Measurements from ENCODE around the gene PREX1. TPM values are rescaled to one million over a fixed set of nuclear protein-coding genes. Genes with fewer than 3 reads are reported as not detected.

The PREX1 gene
- total and polyA plus RNA-seq, 2 donors (not counting 3 experiments of a cell fraction or from before 2014, with no cell fraction given): 51.3 to 72.9 TPM

DNA sequence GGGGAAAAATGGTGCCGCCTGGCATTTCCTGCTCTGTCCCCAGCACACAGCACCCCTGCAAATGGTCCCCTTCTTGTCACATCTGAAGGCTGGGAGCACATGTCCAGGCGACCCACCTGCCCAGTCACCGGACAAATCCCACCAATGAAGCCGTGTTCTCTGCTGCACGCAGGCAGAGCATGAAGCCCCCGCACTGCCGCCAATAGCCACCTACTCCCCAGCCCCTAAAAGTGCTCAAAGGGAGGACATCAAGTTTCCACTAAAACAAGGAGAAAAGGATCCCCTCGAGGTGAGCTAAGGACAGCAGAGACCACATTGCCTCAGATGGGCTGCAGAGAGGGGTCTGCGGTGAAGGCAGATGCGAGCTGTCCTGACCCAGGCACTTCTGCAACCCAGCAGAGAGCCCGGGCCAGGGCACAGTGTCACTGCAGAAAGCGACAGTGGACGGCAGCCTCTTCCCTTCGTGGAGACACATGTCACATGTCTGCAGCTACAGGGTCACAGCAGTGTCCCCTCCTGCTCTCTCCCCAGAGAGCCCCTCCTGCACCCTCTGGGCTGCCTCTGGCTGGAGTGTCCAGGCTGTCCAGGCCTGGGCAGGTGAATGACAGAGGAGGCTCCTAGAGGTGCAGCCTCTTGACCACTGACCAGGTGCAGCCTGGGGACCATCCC is 221.5 kb downstream of the PREX1 start:
- ChIA-PET POLR2A (no interaction called here), CTCF (interaction anchor here (3.0 kb wide), 1 partner anchor 14 kb away, joined by 12 read pairs; no protein-coding TSS in a partner anchor)
- H3K4me1 ChIP-seq (ENCODE audit: control insufficient read depth, extremely low read depth, insufficient read depth, low read length): no peaks in the 10 kb centered on the region
- no peak for TF ChIP-seq MAX (IDR thresholded peaks at IDR 0.05; ENCODE audit: insufficient read depth, insufficient read length)
- no peak overlapping the region for H3K4me3 ChIP-seq (replicated peaks in 1 of 3; ENCODE audit: insufficient read depth in 1 of 3, low read depth in 1 of 3, low read length in 3 of 3)
- dilution Hi-C loops (cut with MboI; ENCODE audit: extremely low pct_ligation_motif_present, low sequenced_read_pairs) (no loop called here), intact Hi-C loops (cut with micrococcal nuclease) (no loop called here)
- no TSS peak for BruUV-seq (replicated peaks)
- H2AFZ ChIP-seq (ENCODE audit: low read depth, low read length): no peak overlapping the region
- no peaks in the 10 kb centered on the region for H3K9me1 ChIP-seq (replicated peaks; ENCODE audit: control insufficient read depth, extremely low read depth, insufficient read depth, low read length)
- H3K79me2 ChIP-seq (ENCODE audit: control insufficient read depth, insufficient read depth, low read length): no peaks in the 10 kb centered on the region
- no peaks in the 10 kb centered on the region for H4K20me1 ChIP-seq (replicated peaks; ENCODE audit: control insufficient read depth, extremely low read depth, insufficient read depth, low read length)
- no peaks in the 10 kb centered on the region for H3K36me3 ChIP-seq (ENCODE audit: control insufficient read depth in 2 of 2, extremely low read depth in 1 of 2, insufficient read depth in 2 of 2, low read length in 2 of 2)
- no peaks in the 10 kb centered on the region for H3K9me3 ChIP-seq (replicated peaks; ENCODE audit: control insufficient read depth, insufficient read depth, low read length)
- H3K27ac ChIP-seq (ENCODE audit: insufficient read depth, low read depth, low read length): no peak overlapping the region
- no peak for DNase-seq (ENCODE audit: low read depth, low spot score)
- no peak for FAIRE-seq
- no peak overlapping the region for H3K9ac ChIP-seq (replicated peaks; ENCODE audit: extremely low read depth, insufficient read depth, low read length)
- H3K4me2 ChIP-seq (ENCODE audit: insufficient read depth, low read length): no peak overlapping the region
- no peaks in the 10 kb centered on the region for H3K27me3 ChIP-seq (ENCODE audit: control insufficient read depth in 2 of 2, insufficient read depth in 2 of 2, low read length in 2 of 2)

DNA sequence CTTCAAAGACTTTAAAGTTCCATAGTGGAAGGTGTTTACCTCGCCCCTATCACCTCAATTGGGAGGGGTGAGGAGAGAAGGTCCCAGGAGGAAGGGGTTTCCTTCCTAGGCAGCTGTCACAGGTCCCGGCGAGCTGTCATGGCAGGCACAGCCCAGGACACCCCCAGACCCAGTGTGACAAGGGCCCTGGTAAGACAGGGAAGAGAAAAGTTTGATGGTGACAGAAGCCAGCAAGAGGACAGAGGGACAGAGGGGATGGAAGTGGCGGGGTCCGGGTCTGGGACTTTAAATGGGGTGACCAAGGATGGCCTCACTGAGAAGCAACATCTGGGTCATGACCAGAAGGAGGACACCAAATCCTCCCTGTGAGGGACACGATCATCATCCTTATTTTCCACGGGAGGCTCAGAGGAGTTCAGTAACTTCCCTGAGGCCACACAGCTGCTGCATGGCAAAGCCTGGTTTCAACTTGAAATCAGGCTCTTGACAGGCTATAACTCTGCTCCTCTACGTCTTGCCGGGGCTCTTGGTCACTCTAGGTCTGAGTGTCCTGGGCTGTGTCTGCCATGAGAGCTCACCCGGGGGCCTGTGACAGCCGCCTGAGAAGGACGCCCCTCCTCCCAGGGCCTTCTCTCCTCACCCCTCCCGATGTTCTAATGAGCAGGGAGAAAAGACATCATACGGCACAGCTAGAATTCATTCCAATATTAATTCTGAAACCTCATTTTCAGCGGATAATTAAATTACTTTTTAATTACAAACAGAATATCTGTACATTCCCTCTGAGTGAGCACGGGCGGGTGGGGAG is 222.2 kb downstream of the PREX1 start:
- H3K9me3 ChIP-seq (replicated peaks; ENCODE audit: control insufficient read depth, insufficient read depth, low read length): no peaks in the 10 kb centered on the region
- H3K27ac ChIP-seq (ENCODE audit: insufficient read depth, low read depth, low read length): no peak overlapping the region
- TF ChIP-seq POLR2A (IDR thresholded peaks at IDR 0.05; ENCODE audit: low read depth, low read length) (no peak), MYC (IDR thresholded peaks at IDR 0.05; ENCODE audit: low read depth, low read length) (no peak), POLR2AphosphoS5 (IDR thresholded peaks at IDR 0.05; ENCODE audit: insufficient read depth, low read depth, low read length) (no peak), JUN (IDR thresholded peaks at IDR 0.05; ENCODE audit: borderline replicate concordance, insufficient read depth, insufficient read length, low read depth) (no peak), FOS (IDR thresholded peaks at IDR 0.05; ENCODE audit: borderline replicate concordance, insufficient read depth, low read length) (no peak), GATA2 (IDR thresholded peaks at IDR 0.05; ENCODE audit: insufficient read depth, insufficient read length, low read depth, low read length) (no peak), MAX (IDR thresholded peaks at IDR 0.05; ENCODE audit: insufficient read depth, insufficient read length) (no peak), EZH2 (IDR thresholded peaks at IDR 0.05; ENCODE audit: borderline replicate concordance, low read depth, low read length, severe bottlenecking) (no peak)
- TF ChIP-seq, protein P1, sequence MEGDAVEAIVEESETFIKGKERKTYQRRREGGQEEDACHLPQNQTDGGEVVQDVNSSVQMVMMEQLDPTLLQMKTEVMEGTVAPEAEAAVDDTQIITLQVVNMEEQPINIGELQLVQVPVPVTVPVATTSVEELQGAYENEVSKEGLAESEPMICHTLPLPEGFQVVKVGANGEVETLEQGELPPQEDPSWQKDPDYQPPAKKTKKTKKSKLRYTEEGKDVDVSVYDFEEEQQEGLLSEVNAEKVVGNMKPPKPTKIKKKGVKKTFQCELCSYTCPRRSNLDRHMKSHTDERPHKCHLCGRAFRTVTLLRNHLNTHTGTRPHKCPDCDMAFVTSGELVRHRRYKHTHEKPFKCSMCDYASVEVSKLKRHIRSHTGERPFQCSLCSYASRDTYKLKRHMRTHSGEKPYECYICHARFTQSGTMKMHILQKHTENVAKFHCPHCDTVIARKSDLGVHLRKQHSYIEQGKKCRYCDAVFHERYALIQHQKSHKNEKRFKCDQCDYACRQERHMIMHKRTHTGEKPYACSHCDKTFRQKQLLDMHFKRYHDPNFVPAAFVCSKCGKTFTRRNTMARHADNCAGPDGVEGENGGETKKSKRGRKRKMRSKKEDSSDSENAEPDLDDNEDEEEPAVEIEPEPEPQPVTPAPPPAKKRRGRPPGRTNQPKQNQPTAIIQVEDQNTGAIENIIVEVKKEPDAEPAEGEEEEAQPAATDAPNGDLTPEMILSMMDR (IDR thresholded peaks at IDR 0.05; ENCODE audit: extremely low read depth in 1 of 2, insufficient read depth in 1 of 2, low read depth in 1 of 2, low read length in 2 of 2): no peak
- no peaks in the 10 kb centered on the region for H3K9me1 ChIP-seq (replicated peaks; ENCODE audit: control insufficient read depth, extremely low read depth, insufficient read depth, low read length)
- CTCF ChIA-PET: no interaction called here
- FAIRE-seq: no peak
- H3K4me2 ChIP-seq (ENCODE audit: insufficient read depth, low read length): no peak overlapping the region
- no peak overlapping the region for H3K4me3 ChIP-seq (replicated peaks in 1 of 3; ENCODE audit: insufficient read depth in 1 of 3, low read depth in 1 of 3, low read length in 3 of 3)
- DNase-seq (ENCODE audit: low read depth, low spot score): no peak
- H3K9ac ChIP-seq (replicated peaks; ENCODE audit: extremely low read depth, insufficient read depth, low read length): no peak overlapping the region
- intact Hi-C loops (cut with micrococcal nuclease) (no loop called here), dilution Hi-C loops (cut with MboI; ENCODE audit: extremely low pct_ligation_motif_present, low sequenced_read_pairs) (no loop called here)
- H3K27me3 ChIP-seq (ENCODE audit: control insufficient read depth in 2 of 2, insufficient read depth in 2 of 2, low read length in 2 of 2): no peaks in the 10 kb centered on the region
- H3K36me3 ChIP-seq (ENCODE audit: control insufficient read depth in 2 of 2, extremely low read depth in 1 of 2, insufficient read depth in 2 of 2, low read length in 2 of 2): no peaks in the 10 kb centered on the region
- H2AFZ ChIP-seq (ENCODE audit: low read depth, low read length): no peak overlapping the region
- no peaks in the 10 kb centered on the region for H4K20me1 ChIP-seq (replicated peaks; ENCODE audit: control insufficient read depth, extremely low read depth, insufficient read depth, low read length)
- no peaks in the 10 kb centered on the region for H3K4me1 ChIP-seq (ENCODE audit: control insufficient read depth, extremely low read depth, insufficient read depth, low read length)
- H3K79me2 ChIP-seq (ENCODE audit: control insufficient read depth, insufficient read depth, low read length): no peaks in the 10 kb centered on the region
- no TSS peak for BruUV-seq (replicated peaks)
- POLR2A ChIA-PET: no interaction called here
